PC-3 (cell line): ENCODE measurements around the gene GZMB.

Source experiments
- EZH2 ChIP-seq: fragments of 300-600 bp; sonication (generic); IDR thresholded peaks from one replicate; pipeline ENCODE4 v1.6.1; 2017; ENCODE audit warnings: antibody characterized with exemption, mild to moderate bottlenecking, low read length; ENCODE audit not compliant: unreplicated experiment
- EZH2phosphoT487 ChIP-seq: fragments of 300-600 bp; sonication (generic); IDR thresholded peaks from 2 replicates; pipeline ENCODE4 v1.6.1; 2018; ENCODE audit warnings: mild to moderate bottlenecking, antibody characterized with exemption, low read length, borderline replicate concordance
- TF ChIP-seq, protein P1 (sequence below): fragments of 300-600 bp; sonication (generic); conservative IDR thresholded peaks from 2 replicates; pipeline ENCODE4 v1.5.1; 2017; ENCODE audit warnings: antibody characterized with exemption, low read depth, mild to moderate bottlenecking, low read length

DNA sequence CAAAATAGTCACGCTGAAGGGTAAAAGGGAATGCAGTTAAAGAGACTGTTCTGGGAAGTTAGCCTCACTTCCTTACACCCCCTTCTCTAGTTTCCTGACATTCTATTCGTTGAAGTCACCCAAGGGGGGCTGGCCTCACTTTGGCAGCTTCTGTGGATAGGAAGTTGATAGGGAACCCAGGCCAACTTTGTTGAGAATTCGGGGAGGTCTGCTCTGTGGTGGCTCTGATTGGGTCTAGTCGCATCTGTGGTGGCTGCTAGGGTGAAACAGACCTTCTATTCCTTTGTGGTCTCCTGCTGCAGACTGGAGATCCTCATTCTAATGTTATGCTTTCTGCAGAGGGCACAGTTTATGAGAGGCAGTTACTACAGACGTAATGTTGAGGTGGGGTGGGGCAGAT lies 28.8 kb upstream of the GZMB start:
- TF ChIP-seq, protein P1, sequence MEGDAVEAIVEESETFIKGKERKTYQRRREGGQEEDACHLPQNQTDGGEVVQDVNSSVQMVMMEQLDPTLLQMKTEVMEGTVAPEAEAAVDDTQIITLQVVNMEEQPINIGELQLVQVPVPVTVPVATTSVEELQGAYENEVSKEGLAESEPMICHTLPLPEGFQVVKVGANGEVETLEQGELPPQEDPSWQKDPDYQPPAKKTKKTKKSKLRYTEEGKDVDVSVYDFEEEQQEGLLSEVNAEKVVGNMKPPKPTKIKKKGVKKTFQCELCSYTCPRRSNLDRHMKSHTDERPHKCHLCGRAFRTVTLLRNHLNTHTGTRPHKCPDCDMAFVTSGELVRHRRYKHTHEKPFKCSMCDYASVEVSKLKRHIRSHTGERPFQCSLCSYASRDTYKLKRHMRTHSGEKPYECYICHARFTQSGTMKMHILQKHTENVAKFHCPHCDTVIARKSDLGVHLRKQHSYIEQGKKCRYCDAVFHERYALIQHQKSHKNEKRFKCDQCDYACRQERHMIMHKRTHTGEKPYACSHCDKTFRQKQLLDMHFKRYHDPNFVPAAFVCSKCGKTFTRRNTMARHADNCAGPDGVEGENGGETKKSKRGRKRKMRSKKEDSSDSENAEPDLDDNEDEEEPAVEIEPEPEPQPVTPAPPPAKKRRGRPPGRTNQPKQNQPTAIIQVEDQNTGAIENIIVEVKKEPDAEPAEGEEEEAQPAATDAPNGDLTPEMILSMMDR = no peak
- TF ChIP-seq EZH2 = no peak
- no peak for TF ChIP-seq EZH2phosphoT487
